Left cardiac atrium (tissue), 4 donors: Measurements from ENCODE around the gene IGSF11. TPM values are rescaled to one million over a fixed set of nuclear protein-coding genes. Genes with fewer than 3 reads are reported as not detected.
A peak's percentile ranks its signal among the peaks of the same experiment; 100 is the strongest.
"Not testable (repeated sequence)": the region's sequence is repeated elsewhere in the genome, so short reads cannot be mapped to it uniquely, and the experiment has no call there.

Source experiments
- ATAC-seq, 2 donors: fragments of 200-7000 bp; cut with Tn5 transposase; one replicate each; pipeline ENCODE4 v1.9.1; 2020; ENCODE audit warnings: mild to moderate bottlenecking in 2 of 2, moderate library complexity in 2 of 2
- DNase-seq: peaks from one replicate; pipeline ENCODE4 v3.0.0-alpha.2; 2020
- intact Hi-C, 2 donors: fragments of 100-400 bp; cut with DNase I; formaldehyde crosslinking; loops; one replicate each; pipeline versions ENCODE4 v1.14.1 to v1.15.1; 2022 to 2023
- long read RNA-seq: library from polyadenylated mRNA; unstranded; transcript quantifications from one replicate; pipeline ENCODE4 v2.0.0, GENCODE V29; 2021
- total RNA-seq, 2 donors: library from RNA; stranded (reverse); fragmentation: NEBNext Ultra II Directional; extraction: Animal tissue kit (Norgen Biotek cat#: 25700); gene quantifications; one replicate each; pipeline ENCODE4 v1.2.1, GENCODE V29; 2021
- donor health status: DM: no; HTN: yes; CAD: no.
- donor health status: DM: no; HTN: yes; CAD: no; lungs with severe emphysema.
- donor health status: DM: yes; HTN: yes; CAD: no.
- donor health status: Dilated cardiomyopathy.

Gene IGSF11, protein sequence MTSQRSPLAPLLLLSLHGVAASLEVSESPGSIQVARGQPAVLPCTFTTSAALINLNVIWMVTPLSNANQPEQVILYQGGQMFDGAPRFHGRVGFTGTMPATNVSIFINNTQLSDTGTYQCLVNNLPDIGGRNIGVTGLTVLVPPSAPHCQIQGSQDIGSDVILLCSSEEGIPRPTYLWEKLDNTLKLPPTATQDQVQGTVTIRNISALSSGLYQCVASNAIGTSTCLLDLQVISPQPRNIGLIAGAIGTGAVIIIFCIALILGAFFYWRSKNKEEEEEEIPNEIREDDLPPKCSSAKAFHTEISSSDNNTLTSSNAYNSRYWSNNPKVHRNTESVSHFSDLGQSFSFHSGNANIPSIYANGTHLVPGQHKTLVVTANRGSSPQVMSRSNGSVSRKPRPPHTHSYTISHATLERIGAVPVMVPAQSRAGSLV
- 1 to 10 TPM; 2.2 to 2.7 TPM for total RNA-seq
- long read RNA-seq: 0 reads

DNA sequence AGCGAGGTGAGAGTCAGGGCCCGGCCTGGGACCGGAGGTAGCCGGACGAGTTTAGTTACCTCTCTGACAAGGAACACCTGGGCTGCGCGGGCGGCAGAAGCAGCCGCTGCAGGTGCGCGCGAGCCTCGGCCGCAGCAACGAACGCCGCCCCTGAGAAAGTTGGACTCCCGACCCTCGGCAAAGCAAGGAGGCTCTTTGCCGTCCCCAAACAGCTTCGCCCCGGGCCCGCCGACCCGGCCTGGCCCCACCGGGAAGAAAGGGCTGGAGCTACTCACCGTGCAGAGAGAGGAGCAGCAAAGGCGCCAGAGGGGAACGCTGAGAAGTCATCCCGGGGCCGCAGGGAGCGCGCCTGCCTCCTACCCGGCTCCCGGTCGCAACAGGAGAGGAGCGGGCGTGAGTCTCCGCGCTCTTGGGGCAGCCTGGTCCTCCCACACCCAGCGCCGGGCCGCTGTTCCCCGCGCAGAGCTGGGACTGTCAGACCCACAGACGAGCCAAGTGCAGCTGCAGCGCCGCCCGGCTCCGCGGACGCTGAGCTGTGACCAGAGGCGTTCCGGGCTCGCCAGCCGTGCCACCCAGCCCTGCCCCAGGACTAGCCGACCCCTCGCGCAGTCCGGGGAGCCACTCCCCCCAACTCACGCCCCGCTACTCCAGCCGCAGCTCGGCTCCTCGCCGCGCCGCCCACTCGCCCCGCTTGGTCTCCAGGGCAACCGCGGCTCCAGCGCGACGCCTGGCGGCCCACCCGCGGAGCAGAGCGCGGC is at the start of gene IGSF11:
Gene IGSF11 (minus strand): TSS at position 591 of the 758 bp plus-strand sequence. CDS start 264 bp downstream, at position 327.
- ATAC-seq (peak; percentile 95 to 97), DNase-seq (peak; percentile 73)
- intact Hi-C loops: loop anchor here (1.0 to 10.0 kb wide), 4 partner anchors 60 to 152 kb away; no protein-coding TSS in a partner anchor

DNA sequence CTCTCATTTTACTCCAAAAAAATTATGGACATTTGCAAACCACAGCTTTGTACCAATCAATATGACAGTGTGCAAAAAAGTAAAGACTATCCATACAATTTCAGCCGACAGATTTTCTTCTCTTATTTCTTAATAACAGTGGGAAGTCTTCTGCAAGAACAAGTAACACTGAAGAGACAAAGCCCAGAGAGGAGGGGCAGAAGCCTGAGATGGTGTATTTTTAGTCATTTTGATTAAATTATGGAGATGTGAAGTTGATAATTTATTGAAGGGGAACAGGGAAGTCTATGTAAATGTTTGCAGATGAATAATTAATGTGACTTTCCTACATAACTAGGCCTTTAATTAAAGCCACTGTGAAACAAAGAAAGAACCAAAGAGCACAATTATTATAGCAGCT is 45.7 kb upstream of the IGSF11 start:
- DNase-seq: no peak
- no peak for ATAC-seq
- intact Hi-C loops: no loop called here

DNA sequence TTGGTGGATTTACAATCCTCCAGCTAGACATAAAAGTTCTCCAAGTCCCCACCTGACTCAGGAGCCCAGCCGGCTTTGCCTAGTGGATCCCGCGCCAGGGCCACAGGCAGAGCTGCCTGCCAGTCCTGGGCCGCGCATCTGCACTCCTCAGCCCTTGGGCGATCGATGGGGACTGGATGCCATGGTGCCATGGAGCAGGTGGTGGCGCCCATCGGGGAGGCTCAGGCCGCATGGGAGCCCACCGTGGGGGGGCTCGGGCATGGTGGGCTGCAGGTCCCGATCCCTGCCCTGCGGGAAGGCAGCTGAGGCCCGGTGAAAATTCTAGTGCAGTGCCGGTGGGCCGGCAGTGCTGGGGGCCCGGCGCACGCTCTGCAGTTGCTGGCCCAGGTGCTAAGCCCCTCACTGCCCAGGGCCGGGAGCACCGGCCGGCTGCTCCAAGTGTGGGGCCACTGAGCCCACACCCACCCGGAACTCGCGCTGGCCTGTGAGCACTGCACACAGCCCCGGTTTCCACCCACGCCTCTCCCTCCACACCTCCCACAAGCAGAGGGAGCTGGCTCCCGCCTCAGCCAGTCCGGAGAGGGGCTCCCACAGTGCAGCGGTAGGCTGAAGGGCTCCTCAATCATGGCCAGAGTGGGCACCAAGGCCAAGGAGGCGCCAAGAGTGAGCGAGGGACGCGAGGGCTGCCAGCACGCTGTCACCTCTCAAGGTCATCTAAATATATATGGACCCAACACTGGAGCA is 38.8 kb upstream of the IGSF11 start:
- ATAC-seq: no peak
- intact Hi-C loops: no loop called here
- DNase-seq: no peak

DNA sequence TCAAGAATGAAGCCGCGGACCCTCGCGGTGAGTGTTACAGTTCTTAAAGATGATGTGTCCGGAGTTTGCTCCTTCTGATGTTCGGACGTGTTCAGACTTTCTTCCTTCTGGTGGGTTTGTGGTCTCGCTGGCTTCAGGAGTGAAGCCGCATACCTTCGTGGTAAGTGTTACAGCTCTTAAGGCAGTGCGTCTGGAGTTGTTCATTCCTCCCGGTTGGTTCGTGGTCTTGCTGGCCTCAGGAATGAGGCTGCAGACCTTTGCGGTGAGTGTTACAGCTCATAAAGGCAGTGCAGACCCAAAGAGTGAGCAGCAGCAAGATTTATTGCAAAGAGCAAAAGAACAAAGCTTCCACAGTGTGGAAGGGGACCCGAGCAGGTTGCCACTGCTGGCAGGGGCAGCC is 37.8 kb upstream of the IGSF11 start:
- ATAC-seq, intact Hi-C loops, DNase-seq: not testable (repeated sequence)

DNA sequence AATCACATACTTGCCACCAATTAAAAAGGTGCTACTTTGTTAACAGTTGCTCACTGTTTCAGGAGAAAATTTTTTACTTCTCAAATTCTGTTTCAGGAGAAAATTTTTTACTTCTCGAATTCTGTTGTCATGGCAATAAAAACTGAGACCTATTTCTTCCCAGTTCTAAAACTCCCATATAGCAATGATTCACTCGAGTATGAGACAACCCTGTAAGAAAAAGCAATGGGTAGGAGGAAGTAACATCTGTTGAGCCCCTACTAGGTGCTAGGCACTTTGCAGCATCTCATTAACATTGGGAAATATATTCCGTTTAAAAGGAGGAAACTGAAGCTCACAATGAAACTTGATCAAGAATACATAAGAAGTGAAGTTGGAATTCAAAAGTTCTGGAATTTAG is 35.1 kb upstream of the IGSF11 start:
- intact Hi-C loops: no loop called here
- DNase-seq: no peak

DNA sequence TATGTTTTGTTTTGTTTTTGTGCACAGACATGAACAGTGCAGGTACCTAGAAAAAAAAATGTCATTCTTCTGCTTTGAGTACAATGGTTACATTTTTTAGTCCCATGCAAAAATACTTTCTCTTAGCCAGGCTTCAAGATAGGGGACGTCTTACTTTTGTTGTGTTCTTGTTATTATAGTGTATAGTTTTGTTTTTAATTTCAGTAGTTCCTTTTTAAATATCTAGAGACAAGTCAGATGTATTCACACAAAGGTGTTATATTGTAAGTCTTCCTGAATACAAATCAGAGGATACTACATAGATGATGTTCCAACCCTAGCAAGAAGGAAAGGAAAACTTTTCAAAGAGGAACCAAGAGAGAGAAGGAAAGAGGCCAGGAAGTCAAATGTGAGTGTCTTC is 28.8 kb upstream of the IGSF11 start:
- DNase-seq (no peak), ATAC-seq (no peak)
- intact Hi-C loops: no loop called here

More for the DNA sequence above, 35.1 kb upstream of the IGSF11 start:
- ATAC-seq: no peak

DNA sequence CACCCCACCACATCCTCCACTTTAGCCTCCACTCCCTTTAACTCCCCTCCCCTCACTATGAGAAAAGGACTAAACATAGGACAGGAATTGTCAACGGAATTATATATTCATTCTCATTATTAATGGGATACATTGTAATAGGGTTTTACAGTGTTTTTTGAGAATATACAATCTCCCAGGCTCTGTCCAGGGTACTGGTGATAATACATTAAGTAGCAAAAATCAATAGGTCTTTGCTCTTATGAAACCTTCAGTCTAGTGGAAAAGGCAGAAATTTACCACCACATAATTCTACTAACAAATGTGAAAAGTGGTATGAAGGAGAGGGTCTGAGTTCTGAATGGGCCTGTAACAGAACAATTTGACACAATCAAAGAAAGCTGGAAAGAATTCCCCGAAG is 28.2 kb upstream of the IGSF11 start:
- DNase-seq: no peak
- ATAC-seq: no peak
- intact Hi-C loops: no loop called here

DNA sequence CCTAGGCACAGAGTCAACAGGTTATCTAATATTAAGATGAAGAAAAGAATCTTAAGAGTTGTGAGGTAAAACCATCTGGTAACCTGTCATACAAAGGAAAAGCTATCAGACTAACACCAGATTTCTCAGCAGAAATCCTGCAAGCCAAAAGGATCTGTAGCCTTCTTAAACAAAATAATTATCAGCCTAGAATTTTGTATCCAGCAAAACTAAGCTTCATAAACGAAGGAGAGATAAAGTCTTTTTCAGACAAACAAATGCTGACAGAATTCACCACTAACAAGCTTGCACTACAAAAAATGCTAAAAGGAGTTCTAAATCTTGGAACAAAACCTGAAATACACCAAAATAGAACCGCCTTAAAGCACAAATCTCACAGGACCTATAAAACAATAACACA is 9.9 kb upstream of the IGSF11 start:
- no peak for DNase-seq
- no peak for ATAC-seq
- intact Hi-C loops: no loop called here

DNA sequence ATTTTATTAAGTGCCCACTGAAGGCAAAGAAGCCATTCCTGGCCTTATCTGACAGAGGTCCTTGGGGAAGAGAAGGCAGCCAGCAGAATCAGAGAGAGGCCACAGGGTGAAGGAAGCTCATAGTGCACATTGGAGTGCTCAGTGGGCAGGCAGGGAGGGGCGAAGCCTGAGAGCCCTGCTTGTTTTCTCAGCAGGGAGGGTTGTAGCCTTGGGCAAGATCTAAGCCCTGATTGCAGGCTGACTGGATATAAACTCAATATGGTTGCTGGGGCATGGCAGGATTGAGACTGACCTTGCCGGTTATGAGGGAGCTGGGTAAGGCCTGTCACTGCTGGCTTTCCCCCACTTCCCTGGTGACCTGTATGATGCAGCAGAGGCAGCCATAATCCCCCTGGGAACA is 7.5 kb upstream of the IGSF11 start:
- ATAC-seq: no peak
- intact Hi-C loops: no loop called here
- no peak for DNase-seq

DNA sequence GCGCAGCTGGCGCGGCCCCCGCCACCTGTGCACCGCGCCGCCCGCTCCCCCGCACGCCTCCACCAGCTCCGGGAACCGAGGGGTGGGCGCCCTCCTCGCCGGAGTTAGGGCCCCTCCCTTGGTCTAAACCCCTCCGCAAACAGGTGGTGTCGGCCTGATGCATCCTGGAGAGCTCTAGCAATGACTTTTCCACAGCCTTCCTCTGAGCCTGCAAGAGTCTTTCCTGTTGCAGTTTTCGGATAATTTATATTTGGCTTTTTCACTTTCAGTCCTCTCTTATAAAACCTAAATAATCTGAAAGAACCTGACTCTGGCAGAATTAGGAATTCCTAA is 334 bp upstream of the IGSF11 start:
- ATAC-seq: no peak
- intact Hi-C loops: loop anchor here (2.0 to 10.0 kb wide), 3 partner anchors 60 to 152 kb away; no protein-coding TSS in a partner anchor
- DNase-seq: no peak

DNA sequence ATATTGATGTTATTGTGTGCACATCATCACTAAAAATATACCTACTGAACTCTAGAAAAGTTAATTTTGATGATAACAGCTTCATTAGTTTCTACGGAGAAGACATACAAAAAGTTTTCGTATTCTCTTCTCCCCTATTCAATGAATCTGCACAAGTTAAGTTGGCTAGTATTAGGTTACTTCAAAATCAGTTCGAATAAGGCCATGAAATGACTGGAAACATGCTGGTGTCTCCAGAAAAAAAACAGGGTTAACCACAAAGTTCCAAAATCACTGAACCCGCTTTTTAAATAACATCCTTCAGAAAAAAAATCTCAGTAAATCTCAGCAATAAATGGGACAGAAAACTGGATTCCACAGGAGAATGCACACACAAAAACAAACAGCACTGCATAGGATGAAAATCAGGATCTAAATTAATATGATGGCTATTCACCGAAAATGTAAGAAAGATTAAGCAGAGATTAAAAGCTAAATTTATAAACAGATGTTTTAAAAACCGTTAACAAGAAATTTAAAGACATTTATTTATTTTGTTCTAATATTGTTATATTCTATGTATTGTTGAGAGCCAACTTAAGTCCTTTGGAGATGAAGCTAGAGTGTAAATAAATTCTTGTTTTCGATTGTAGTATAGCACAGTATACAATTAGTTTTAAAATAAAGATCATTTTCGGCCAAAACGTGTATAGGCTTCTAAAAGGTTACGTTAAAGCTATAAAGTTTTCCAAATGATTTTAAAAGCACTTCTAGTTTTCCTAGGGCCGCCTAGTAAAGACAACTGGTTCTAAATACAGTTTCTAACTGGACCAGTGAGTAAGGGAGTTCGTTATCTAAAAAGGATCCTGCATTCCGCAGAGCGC is 1.0 kb downstream of the IGSF11 start:
- intact Hi-C loops: loop anchor here (1.0 to 10.0 kb wide), 3 partner anchors 61 to 151 kb away; no protein-coding TSS in a partner anchor
- ATAC-seq: no peak

DNA sequence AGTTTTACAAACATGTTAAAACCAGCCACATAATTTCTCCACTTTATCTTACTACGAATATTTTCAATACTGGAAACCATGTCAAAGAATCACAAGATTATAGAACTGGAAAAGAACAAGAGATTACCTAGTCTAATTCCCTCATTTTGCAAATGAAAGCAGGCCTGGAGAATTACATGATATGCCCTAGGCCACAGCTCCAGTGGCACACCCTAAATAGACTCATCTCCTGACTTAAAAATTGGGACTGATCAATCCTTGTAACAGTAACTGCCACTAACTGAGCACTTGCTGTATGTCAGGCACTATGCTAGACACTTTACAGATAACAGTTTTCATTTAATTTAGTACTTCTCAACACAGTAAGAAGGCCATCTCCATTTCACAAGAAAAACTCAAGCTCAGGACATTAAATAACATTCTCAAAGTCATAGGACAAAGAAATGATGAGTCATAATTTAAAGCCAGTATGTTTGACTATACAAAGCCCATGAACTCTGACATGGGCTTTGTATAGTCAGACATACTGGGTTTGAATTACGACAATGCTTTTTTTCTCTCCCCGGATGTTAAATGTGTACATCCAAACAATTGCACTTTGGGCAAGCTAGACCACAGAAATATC is 9.4 kb downstream of the IGSF11 start:
- intact Hi-C loops: no loop called here
- DNase-seq (no peak), ATAC-seq (no peak)

More for the DNA sequence above, 1.0 kb downstream of the IGSF11 start:
- no peak for DNase-seq

DNA sequence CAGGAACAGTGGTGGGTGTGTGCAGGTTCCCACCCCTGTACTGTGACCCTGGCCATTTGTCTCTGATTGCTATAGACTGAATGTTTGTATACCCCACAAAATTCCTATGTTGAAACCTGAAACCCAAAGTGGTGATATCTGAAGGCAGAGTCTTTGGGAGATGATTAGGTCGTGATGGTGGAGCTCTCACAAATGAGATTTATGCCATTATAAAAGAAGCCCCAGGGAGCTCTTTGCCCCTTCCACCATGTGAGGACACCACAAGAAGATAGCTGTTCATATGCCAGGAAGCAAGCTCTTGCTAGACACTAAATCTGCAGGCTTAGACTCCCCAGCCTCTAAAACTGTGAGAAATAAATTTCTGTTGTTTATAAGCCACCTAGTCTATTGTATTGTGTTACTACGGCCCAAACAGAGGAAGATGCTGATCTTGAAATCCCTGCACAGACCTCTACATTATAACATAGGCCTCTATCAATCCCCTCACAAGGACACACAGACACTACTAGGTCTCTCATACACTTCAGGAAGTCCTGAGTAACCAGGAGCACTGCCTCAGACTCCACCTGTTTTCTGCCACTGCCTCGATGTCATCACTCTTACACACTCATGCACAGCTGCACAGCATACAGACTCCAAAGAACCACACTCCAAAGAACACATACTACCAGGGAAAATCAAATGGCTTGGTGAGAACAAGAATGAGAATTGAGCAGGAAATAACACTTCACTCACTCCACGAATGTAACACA is 14.7 kb downstream of the IGSF11 start:
- no peak for ATAC-seq
- intact Hi-C loops: no loop called here
- DNase-seq: no peak

DNA sequence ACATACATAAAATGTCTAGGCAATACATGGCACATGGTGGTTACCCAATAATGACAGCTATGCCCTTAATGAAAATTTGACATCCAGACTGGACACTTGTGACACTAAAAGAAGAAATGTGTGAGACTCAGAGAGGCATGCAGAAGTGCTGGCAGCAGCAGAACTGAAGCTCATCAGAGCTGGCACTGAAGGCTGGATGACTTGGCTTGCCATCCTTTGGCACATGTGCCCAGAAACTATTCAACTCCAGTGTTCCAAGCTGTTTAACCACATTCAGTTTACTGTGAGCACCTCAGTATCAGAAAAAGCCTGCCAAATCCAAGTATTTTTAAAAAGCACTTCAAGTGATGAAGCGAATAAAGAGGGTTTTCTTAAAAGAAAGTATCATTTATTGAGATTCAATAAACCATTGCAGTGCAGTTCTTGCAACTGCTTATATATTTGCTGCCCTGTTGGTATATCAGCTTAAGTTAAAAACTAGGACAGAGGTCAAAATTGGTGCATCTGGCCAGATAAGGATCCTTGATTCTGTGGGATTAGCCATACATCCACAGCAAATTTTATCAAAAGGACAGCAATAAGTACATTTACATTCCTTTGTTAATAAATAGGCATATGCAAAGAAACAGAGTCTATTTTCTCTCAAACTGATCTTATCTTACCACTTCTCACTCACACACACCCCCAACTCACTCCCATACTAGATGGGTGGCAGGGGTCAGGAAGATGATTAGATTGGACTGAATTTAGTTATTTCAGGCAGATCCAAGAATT is 15.8 kb downstream of the IGSF11 start:
- DNase-seq (no peak), ATAC-seq (peak; percentile 27 to 93)
- intact Hi-C loops: no loop called here

DNA sequence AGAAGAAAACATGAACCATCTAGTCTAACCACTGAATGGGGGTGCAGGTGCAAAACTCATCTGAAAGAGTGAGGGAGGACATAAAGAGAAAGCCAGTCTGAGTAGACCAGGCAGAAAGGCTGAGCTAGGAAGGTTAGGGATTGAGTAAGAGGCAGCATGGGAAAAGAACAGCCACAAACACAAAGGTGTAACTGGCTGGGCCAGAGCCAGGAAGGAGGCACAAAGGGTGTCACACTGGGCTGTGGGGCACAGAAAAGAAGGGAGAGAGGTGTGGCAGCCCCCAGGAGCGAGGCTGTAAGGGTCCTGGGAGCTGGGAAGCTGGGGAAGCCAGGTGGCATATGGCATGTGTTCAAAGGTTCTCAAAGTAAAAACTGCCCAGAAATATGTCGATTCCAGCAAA is 18.7 kb downstream of the IGSF11 start:
- intact Hi-C loops: no loop called here
- no peak for ATAC-seq
- DNase-seq: no peak

DNA sequence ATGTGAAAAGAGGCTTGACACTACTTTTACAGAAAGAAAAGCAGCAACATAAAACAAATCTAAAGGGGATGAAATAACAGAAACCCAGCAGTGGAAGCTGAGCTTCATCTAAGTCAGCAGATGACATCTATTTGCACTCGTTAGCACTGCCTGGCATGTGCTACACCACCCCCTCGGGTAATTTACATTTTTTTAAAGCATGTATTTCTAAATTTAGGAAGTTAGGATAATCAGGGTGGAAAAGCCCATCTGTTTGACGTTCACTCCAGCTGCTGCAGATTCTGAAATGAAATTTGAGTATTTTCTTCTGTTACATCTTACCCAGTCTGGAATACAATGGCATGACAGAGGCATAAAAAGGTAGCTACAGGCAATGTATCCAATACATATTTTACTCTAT is 20.7 kb downstream of the IGSF11 start:
- DNase-seq (no peak), ATAC-seq (no peak)
- intact Hi-C loops: no loop called here

DNA sequence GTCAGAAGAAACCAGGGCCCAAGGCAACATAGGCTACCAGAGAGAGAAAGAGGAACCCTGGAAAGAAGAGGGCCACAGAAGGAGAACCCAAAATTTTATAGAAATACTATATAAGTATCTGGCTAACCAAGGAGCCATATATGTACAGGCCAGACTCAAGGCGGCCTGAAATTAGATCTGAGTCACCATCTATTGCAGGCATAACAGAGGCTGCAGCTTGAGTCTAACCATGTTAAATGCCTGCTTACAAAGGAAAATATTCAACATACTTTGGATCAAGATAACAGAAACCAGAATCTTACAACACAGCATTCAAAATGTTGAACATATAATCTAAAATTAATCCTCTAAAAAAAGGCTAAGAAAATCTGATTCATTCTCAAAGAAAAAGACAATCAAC is 23.1 kb downstream of the IGSF11 start:
- DNase-seq (no peak), ATAC-seq (no peak)
- intact Hi-C loops: no loop called here
